Cardiac fibroblast (primary cell): ENCODE measurements around the gene KDM4D.
A peak's percentile ranks its signal among the peaks of the same experiment; 100 is the strongest.

Experiments
- DNase-seq, 2 donors: peaks; one replicate each; pipeline versions ENCODE4 v3.0.0 to v3.0.0-alpha.2; 2010; ENCODE audit warnings: low read depth in 2 of 2
- H3K4me3 ChIP-seq, 2 donors: replicated peaks in 1 of 2; 1 replicate in 1 of 2; 2 replicates in 1 of 2; pipeline ENCODE4 v1.5.1; 2011; ENCODE audit warnings: low read depth in 2 of 2, low read length in 2 of 2, mild to moderate bottlenecking in 2 of 2, moderate library complexity in 1 of 2
- TF ChIP-seq, protein P1 (sequence below): IDR thresholded peaks from one replicate; pipeline ENCODE4 v1.5.1; 2011; ENCODE audit warnings: low read depth, mild to moderate bottlenecking, low read length, inconsistent platforms

Gene KDM4D

GRCh38 chr11:94956963-94957362, 16.5 kb upstream of the KDM4D start:
- DNase-seq, result peak in 1 of 2 donors; percentile 27
- TF ChIP-seq, protein P1, sequence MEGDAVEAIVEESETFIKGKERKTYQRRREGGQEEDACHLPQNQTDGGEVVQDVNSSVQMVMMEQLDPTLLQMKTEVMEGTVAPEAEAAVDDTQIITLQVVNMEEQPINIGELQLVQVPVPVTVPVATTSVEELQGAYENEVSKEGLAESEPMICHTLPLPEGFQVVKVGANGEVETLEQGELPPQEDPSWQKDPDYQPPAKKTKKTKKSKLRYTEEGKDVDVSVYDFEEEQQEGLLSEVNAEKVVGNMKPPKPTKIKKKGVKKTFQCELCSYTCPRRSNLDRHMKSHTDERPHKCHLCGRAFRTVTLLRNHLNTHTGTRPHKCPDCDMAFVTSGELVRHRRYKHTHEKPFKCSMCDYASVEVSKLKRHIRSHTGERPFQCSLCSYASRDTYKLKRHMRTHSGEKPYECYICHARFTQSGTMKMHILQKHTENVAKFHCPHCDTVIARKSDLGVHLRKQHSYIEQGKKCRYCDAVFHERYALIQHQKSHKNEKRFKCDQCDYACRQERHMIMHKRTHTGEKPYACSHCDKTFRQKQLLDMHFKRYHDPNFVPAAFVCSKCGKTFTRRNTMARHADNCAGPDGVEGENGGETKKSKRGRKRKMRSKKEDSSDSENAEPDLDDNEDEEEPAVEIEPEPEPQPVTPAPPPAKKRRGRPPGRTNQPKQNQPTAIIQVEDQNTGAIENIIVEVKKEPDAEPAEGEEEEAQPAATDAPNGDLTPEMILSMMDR, result no peak
- H3K4me3 ChIP-seq, result no peak overlapping the region

GRCh38 chr11:94958121-94958696, 15.3 kb upstream of the KDM4D start:
- DNase-seq, result peak; percentile 27 to 58
- TF ChIP-seq, protein P1, result no peak
- H3K4me3 ChIP-seq, result no peak overlapping the region

GRCh38 chr11:94959179-94959578, 14.3 kb upstream of the KDM4D start:
- TF ChIP-seq, protein P1, result no peak
- DNase-seq, result no peak
- no peak overlapping the region for H3K4me3 ChIP-seq

GRCh38 chr11:94960488-94960887, 13.0 kb upstream of the KDM4D start:
- no peak for DNase-seq

GRCh38 chr11:94961255-94961654, 12.3 kb upstream of the KDM4D start:
- DNase-seq, result no peak
- no peak overlapping the region for H3K4me3 ChIP-seq
- TF ChIP-seq, protein P1, result no peak

More at GRCh38 chr11:94960488-94960887, 13.0 kb upstream of the KDM4D start:
- TF ChIP-seq, protein P1, result no peak
- H3K4me3 ChIP-seq, result no peak overlapping the region

DNA sequence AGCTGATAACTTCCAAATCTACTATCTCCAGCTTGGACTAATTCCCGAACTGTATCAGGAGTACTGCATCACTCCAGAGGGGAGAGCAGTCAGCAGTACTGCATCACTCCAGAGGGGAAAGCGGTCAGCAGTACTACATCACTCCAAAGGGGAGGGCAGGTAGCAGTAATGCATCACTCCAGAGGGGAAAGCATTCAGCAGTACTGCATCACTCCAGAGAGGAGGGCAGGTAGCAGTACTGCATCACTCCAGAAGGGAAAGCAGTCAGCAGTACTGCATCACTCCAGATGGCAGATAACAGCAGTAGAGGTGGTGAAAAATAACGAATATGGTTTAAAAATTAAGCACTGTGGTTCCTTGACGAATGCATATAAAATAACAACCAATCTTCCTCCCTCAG, 8.6 kb upstream of the KDM4D start:
- DNase-seq, result no peak
- no peak overlapping the region for H3K4me3 ChIP-seq
- TF ChIP-seq, protein P1, result no peak
